ENCODE measurements around the gene SFMBT2.

DNA sequence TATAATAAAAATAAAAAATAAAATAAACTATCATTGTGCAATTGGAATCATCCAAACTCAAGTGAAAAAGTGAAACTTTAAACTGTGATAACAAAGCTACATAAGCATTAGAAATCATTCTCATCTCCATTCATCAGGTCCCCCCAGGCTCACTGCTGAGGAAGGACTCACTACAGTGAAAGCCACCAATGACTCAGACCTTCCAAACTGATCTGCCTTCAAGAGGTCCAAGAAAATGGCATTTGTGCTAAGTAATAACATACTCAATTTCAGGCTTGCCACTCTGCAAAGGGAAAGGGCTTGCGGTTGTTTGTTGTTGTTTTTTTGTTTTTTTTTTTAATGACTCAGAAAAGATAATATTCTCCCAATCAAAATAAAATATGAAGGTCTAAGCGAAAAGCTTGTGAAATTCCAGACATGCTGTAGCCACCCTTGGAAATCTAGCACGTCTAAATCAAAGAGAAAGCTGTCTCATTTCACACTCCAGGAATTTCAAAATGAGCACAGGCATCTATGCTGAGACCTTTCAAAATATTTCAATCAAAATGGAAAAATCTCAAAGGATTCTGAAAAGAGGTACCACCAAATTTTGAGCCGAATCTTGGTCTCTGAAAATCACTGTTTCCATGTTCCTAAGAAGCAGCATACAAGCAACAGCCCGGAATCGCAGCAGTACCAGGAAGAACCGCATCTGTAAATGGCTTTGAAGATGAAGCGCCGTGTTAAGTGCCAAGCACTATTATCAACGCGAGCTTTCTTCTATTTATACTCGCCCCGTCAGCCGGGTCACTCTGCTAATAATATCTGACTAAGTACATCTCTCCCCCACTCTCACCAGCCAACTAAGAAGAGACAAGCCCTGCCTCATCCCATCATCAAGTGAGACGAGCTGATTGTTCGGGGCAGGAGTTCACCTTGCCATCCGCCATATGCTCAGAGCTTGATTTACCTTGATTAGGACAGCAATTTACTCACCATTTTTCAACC lies 13.5 kb downstream of the SFMBT2 start:
- TF ChIP-seq, protein P1, sequence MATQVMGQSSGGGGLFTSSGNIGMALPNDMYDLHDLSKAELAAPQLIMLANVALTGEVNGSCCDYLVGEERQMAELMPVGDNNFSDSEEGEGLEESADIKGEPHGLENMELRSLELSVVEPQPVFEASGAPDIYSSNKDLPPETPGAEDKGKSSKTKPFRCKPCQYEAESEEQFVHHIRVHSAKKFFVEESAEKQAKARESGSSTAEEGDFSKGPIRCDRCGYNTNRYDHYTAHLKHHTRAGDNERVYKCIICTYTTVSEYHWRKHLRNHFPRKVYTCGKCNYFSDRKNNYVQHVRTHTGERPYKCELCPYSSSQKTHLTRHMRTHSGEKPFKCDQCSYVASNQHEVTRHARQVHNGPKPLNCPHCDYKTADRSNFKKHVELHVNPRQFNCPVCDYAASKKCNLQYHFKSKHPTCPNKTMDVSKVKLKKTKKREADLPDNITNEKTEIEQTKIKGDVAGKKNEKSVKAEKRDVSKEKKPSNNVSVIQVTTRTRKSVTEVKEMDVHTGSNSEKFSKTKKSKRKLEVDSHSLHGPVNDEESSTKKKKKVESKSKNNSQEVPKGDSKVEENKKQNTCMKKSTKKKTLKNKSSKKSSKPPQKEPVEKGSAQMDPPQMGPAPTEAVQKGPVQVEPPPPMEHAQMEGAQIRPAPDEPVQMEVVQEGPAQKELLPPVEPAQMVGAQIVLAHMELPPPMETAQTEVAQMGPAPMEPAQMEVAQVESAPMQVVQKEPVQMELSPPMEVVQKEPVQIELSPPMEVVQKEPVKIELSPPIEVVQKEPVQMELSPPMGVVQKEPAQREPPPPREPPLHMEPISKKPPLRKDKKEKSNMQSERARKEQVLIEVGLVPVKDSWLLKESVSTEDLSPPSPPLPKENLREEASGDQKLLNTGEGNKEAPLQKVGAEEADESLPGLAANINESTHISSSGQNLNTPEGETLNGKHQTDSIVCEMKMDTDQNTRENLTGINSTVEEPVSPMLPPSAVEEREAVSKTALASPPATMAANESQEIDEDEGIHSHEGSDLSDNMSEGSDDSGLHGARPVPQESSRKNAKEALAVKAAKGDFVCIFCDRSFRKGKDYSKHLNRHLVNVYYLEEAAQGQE (IDR thresholded peaks at IDR 0.05; ENCODE audit: low read depth, low read length), result no peak
- no peak for TF ChIP-seq ETV6 (conservative IDR thresholded peaks at IDR 0.05 in 1 of 2, IDR thresholded peaks at IDR 0.05 in 1 of 2; ENCODE audit: borderline replicate concordance in 1 of 2, low read depth in 1 of 2)
- no peak for TF ChIP-seq CTCF (IDR thresholded peaks at IDR 0.05 in 2 of 3, conservative IDR thresholded peaks at IDR 0.05 in 1 of 3; ENCODE audit: control insufficient read depth in 2 of 3, extremely low read depth in 1 of 3, insufficient read depth in 1 of 3, low read depth in 3 of 3, low read length in 3 of 3)
